ENCODE data around the gene GSE1.

The GSE1 gene

DNA sequence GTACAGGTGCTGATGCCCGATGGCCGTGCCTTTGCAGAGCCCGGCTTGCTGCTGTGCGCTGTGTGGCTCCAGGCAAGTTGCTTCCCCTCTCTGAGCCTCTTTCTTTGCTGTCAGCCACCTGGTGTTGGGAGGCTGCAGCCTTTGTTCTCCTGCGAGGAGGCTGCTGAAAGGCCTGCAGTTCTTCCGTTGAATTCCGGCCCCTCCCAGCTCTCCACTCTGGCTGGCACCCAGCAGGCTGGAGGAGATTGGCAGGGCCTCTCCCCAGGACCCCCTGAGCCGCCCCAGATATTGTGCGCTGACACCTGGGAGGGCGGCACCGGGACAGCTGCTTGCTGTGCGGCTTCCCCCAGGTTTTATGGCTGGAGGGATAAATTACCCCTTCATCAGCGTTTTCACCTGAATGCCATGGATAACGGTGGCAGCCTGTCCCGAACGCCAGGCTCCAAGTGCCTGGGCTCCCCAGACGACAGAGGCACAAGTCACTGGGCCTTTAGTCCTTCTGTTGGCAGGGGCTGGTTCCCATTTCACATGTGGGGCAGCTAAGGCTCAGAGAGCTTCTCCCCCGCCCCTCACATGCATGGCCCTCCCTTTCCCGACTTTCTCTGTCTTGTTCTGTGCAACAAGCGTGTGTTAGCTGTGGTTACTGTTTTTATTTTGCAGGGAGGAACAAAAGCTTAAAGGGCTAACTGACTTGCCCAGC, 35.1 kb upstream of the GSE1 start:
- Histone ChIP-seq H3K9ac (ENCODE audit: low read length) (no peak overlapping the region), H3K27ac (ENCODE audit: low read length) (no peak overlapping the region), H3K4me3 (ENCODE audit: low read length) (no peak overlapping the region), H3K27me3 (ENCODE audit: control insufficient read depth, insufficient read depth, low read length) (peaks cover 77% of the 10 kb centered on the region), H3K4me1 (ENCODE audit: control insufficient read depth, low read depth, low read length) (peaks cover 83% of the 10 kb centered on the region), H3K9me3 (ENCODE audit: control insufficient read depth, low read depth, low read length) (no peaks in the 10 kb centered on the region), H3K36me3 (ENCODE audit: control insufficient read depth, low read depth, low read length) (no peaks in the 10 kb centered on the region)

DNA sequence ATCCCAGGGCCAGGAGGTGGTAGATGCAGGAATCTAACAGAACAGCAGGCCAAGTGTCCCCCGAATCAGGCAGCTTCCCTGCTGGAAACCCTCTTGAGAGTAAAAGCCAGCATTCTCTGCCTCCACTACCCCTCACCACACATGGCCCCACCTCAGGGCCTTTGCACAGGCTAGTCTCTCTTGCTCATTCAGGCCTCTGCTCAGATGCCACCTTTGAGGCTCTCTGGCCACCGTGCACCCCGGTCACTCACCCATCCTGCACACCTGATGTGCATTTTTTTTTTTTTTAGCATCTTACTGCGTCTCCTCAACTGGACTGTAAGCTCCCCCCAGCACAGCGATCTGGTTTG, 34.5 kb upstream of the GSE1 start:
- H3K4me1 ChIP-seq (ENCODE audit: control insufficient read depth, low read depth, low read length), result peaks cover 88% of the 10 kb centered on the region
- H3K36me3 ChIP-seq (ENCODE audit: control insufficient read depth, low read depth, low read length), result no peaks in the 10 kb centered on the region
- H3K9me3 ChIP-seq (ENCODE audit: control insufficient read depth, low read depth, low read length), result no peaks in the 10 kb centered on the region
- no peak overlapping the region for H3K27ac ChIP-seq (ENCODE audit: low read length)
- H3K9ac ChIP-seq (ENCODE audit: low read length), result no peak overlapping the region
- H3K4me3 ChIP-seq (ENCODE audit: low read length), result peak overlapping the region; percentile 21
- peaks cover 83% of the 10 kb centered on the region for H3K27me3 ChIP-seq (ENCODE audit: control insufficient read depth, insufficient read depth, low read length)

DNA sequence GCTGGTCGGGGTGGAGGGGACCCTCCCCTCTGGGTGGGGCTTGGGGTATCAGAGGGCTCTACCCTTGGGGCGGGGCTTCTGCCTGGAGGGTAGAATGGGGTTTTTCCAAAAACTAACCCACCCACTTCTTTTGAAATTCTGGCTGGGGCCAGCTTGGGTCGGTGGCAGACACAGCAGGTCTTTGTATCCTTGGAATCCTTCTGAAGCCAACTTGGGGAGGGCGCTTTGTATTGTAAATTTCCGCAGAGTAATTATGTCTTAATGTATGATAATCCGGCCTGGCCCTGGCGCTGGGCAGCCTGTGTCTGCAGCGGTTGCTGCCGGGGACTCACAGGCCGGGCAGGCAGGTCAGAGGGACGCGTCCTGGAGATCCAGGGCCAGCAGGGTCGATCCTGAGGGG, 33.9 kb upstream of the GSE1 start:
- H3K4me3 ChIP-seq (ENCODE audit: low read length), result peak overlapping the region; percentile 21
- peak overlapping the region; percentile 18 for H3K9ac ChIP-seq (ENCODE audit: low read length)
- peaks cover 84% of the 10 kb centered on the region for H3K27me3 ChIP-seq (ENCODE audit: control insufficient read depth, insufficient read depth, low read length)
- H3K4me1 ChIP-seq (ENCODE audit: control insufficient read depth, low read depth, low read length), result peaks cover 94% of the 10 kb centered on the region
- no peaks in the 10 kb centered on the region for H3K36me3 ChIP-seq (ENCODE audit: control insufficient read depth, low read depth, low read length)
- H3K27ac ChIP-seq (ENCODE audit: low read length), result peak overlapping the region; percentile 43
- H3K9me3 ChIP-seq (ENCODE audit: control insufficient read depth, low read depth, low read length), result no peaks in the 10 kb centered on the region

GRCh38 chr16:85579923-85580580, 33.1 kb upstream of the GSE1 start:
- peak overlapping the region; percentile 18 for H3K9ac ChIP-seq (ENCODE audit: low read length)
- H3K27me3 ChIP-seq (ENCODE audit: control insufficient read depth, insufficient read depth, low read length), result peaks cover 84% of the 10 kb centered on the region
- no peaks in the 10 kb centered on the region for H3K36me3 ChIP-seq (ENCODE audit: control insufficient read depth, low read depth, low read length)
- H3K4me1 ChIP-seq (ENCODE audit: control insufficient read depth, low read depth, low read length), result peaks cover 97% of the 10 kb centered on the region
- no peaks in the 10 kb centered on the region for H3K9me3 ChIP-seq (ENCODE audit: control insufficient read depth, low read depth, low read length)
- peak overlapping the region; percentile 21 for H3K4me3 ChIP-seq (ENCODE audit: low read length)
- peak overlapping the region; percentile 43 for H3K27ac ChIP-seq (ENCODE audit: low read length)

DNA sequence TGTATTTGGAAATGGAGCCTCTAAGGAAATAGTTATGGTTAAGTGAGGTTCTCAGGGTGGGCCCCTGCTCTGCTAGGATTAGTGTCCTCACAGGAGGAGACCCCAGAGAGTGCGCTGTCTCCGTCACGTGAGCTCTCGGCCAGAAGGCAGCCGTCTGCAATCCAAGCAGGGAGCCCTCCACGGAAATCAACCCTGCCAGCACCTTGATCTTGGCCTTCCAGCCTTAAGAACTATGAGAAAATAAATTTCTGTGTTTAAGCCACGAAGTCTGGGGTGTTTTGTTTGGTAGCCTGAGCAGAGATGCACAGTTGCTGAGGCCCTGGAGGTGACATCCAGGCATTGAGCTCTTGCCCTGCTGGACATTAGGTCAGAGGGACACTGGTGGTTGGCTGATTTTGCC, 32.4 kb upstream of the GSE1 start:
- Histone ChIP-seq H3K4me1 (ENCODE audit: control insufficient read depth, low read depth, low read length) (peaks cover 94% of the 10 kb centered on the region), H3K4me3 (ENCODE audit: low read length) (no peak overlapping the region), H3K9ac (ENCODE audit: low read length) (no peak overlapping the region), H3K36me3 (ENCODE audit: control insufficient read depth, low read depth, low read length) (no peaks in the 10 kb centered on the region), H3K9me3 (ENCODE audit: control insufficient read depth, low read depth, low read length) (no peaks in the 10 kb centered on the region), H3K27me3 (ENCODE audit: control insufficient read depth, insufficient read depth, low read length) (peaks cover 84% of the 10 kb centered on the region), H3K27ac (ENCODE audit: low read length) (no peak overlapping the region)

GRCh38 chr16:85582229-85582991, 30.7 kb upstream of the GSE1 start:
- Histone ChIP-seq H3K4me3 (ENCODE audit: low read length) (peak overlapping the region; percentile 31), H3K36me3 (ENCODE audit: control insufficient read depth, low read depth, low read length) (no peaks in the 10 kb centered on the region), H3K27ac (ENCODE audit: low read length) (no peak overlapping the region), H3K9ac (ENCODE audit: low read length) (peak overlapping the region; percentile 45), H3K9me3 (ENCODE audit: control insufficient read depth, low read depth, low read length) (no peaks in the 10 kb centered on the region), H3K27me3 (ENCODE audit: control insufficient read depth, insufficient read depth, low read length) (peaks cover 78% of the 10 kb centered on the region), H3K4me1 (ENCODE audit: control insufficient read depth, low read depth, low read length) (peaks cover 85% of the 10 kb centered on the region)

DNA sequence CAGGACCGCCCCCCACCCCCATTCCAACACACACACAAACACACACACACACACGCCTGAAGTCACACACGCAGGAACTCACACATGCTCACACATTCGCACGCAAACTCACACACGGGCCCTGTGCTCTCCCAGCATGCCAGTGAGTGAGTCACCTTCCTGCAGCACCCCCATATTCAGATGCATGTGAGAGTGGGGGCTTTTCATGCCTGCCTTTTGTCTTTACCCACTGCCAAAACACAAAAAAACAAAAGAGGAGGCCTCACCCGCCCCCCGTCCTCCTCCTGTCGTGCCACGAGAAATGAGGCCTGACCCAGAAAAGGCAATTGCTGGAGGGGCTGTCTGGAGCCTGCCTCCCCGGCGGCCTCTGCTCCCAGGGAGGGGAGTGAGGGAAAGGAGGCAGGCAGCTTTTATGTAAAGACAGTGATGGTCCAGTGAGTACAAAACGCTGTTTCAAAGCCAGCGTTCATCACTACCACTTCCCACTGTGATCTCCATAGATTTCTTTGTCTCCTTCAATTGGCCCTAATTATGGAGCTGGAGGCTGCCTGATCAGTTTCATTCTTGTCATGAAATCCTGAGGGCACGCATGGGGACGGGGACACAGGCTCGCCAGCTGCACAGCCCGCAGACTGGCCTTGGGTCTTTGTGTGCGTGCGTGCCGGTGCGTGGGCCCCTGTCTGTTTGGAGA, 29.5 kb upstream of the GSE1 start:
- Histone ChIP-seq H3K9ac (ENCODE audit: low read length) (peak overlapping the region; percentile 45), H3K4me3 (ENCODE audit: low read length) (peak overlapping the region; percentile 33), H3K4me1 (ENCODE audit: control insufficient read depth, low read depth, low read length) (peaks cover 84% of the 10 kb centered on the region), H3K27me3 (ENCODE audit: control insufficient read depth, insufficient read depth, low read length) (peaks cover 70% of the 10 kb centered on the region), H3K9me3 (ENCODE audit: control insufficient read depth, low read depth, low read length) (no peaks in the 10 kb centered on the region), H3K27ac (ENCODE audit: low read length) (peak overlapping the region; percentile 25), H3K36me3 (ENCODE audit: control insufficient read depth, low read depth, low read length) (no peaks in the 10 kb centered on the region)

GRCh38 chr16:85584267-85584666, 28.9 kb upstream of the GSE1 start:
- Histone ChIP-seq H3K27me3 (ENCODE audit: control insufficient read depth, insufficient read depth, low read length) (peaks cover 69% of the 10 kb centered on the region), H3K4me1 (ENCODE audit: control insufficient read depth, low read depth, low read length) (peaks cover 84% of the 10 kb centered on the region), H3K4me3 (ENCODE audit: low read length) (peak overlapping the region; percentile 33), H3K9ac (ENCODE audit: low read length) (peak overlapping the region; percentile 45), H3K9me3 (ENCODE audit: control insufficient read depth, low read depth, low read length) (no peaks in the 10 kb centered on the region), H3K36me3 (ENCODE audit: control insufficient read depth, low read depth, low read length) (no peaks in the 10 kb centered on the region), H3K27ac (ENCODE audit: low read length) (no peak overlapping the region)

DNA sequence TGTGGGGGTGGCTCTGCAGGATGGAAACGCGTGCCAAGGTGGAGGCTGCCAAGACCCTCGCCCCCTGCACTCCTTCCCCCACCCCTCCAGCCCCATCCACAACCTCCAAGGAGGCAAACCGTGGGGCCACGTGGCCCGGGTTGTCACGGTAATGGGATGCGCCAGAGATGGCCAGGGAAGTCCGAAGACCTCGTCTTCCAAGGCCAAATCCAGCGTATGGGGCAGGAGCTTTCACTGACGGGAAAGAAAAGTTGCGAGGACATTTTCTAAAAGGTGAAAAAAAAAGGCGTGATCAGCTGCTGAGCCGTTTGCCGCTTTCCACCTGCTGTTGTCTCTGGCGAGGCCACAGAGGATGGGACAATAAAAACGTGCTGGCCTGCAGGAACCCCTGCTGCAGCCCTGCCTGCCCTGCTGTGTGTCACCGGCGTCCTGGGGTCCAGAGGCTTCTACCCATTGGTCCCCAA, 28.3 kb upstream of the GSE1 start:
- Histone ChIP-seq H3K36me3 (ENCODE audit: control insufficient read depth, low read depth, low read length) (no peaks in the 10 kb centered on the region), H3K4me1 (ENCODE audit: control insufficient read depth, low read depth, low read length) (peaks cover 78% of the 10 kb centered on the region), H3K27ac (ENCODE audit: low read length) (no peak overlapping the region), H3K4me3 (ENCODE audit: low read length) (no peak overlapping the region), H3K9me3 (ENCODE audit: control insufficient read depth, low read depth, low read length) (no peaks in the 10 kb centered on the region), H3K27me3 (ENCODE audit: control insufficient read depth, insufficient read depth, low read length) (peaks cover 69% of the 10 kb centered on the region), H3K9ac (ENCODE audit: low read length) (no peak overlapping the region)

GRCh38 chr16:85585711-85586110, 27.4 kb upstream of the GSE1 start:
- Histone ChIP-seq H3K27me3 (ENCODE audit: control insufficient read depth, insufficient read depth, low read length) (peaks cover 60% of the 10 kb centered on the region), H3K36me3 (ENCODE audit: control insufficient read depth, low read depth, low read length) (no peaks in the 10 kb centered on the region), H3K4me1 (ENCODE audit: control insufficient read depth, low read depth, low read length) (peaks cover 70% of the 10 kb centered on the region), H3K9me3 (ENCODE audit: control insufficient read depth, low read depth, low read length) (no peaks in the 10 kb centered on the region), H3K4me3 (ENCODE audit: low read length) (no peak overlapping the region), H3K27ac (ENCODE audit: low read length) (no peak overlapping the region), H3K9ac (ENCODE audit: low read length) (no peak overlapping the region)

DNA sequence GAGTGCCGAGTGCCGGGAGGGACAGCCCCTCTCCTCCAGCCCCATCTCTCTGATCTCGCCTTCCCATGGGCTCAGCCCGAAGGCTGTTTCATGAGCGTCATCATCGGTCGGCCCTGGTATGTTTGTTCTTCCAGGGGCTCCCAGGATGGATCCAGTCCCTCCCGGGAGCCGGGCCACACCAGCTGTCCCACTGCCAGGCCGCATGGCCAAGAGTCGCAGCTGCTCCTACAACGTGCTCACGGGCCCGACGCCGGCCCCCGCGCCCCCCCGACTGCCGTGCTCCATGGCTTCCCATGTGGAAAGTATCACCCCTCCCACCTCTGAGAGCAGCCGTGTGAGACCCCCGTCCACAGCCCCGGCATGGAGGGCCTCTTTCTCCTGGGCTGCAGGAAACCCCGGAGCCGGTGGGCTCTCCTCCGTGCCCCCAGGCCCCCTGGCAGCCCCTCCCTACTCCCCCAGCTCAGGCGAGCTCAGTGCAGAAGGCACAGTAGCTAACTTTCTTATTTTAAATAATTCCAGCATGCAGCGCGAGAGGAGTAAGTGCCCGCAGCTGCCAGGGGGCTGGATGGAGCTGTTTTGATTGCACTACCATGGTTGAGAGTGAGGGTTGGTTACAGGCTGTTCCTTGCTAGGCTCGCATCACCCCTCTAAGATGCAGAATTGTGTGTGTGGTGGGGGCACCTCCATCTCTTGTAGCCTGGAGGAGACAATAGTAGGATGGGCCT, 26.6 kb upstream of the GSE1 start:
- Histone ChIP-seq H3K36me3 (ENCODE audit: control insufficient read depth, low read depth, low read length) (no peaks in the 10 kb centered on the region), H3K27ac (ENCODE audit: low read length) (no peak overlapping the region), H3K9me3 (ENCODE audit: control insufficient read depth, low read depth, low read length) (no peaks in the 10 kb centered on the region), H3K4me3 (ENCODE audit: low read length) (no peak overlapping the region), H3K4me1 (ENCODE audit: control insufficient read depth, low read depth, low read length) (peaks cover 62% of the 10 kb centered on the region), H3K9ac (ENCODE audit: low read length) (no peak overlapping the region), H3K27me3 (ENCODE audit: control insufficient read depth, insufficient read depth, low read length) (peaks cover 52% of the 10 kb centered on the region)
